Right lobe of liver (tissue), 6 donors: ENCODE measurements around the gene KIF5C. TPM values are rescaled to one million over a fixed set of nuclear protein-coding genes. Genes with fewer than 3 reads are reported as not detected.

Experiments used
- ATAC-seq, 4 donors: fragments of 200-7000 bp; cut with Tn5 transposase; one replicate each; pipeline ENCODE4 v1.9.1; 2020; ENCODE audit warnings: mild to moderate bottlenecking in 4 of 4, moderate library complexity in 4 of 4
- DNase-seq, 3 donors: peaks; one replicate each; pipeline ENCODE4 v3.0.0-alpha.2; 2020
- H3K27ac ChIP-seq, 3 donors: fragments of 200-600 bp; one replicate each; pipeline ENCODE4 v1.8.0; 2022
- H3K27me3 ChIP-seq, 2 donors: fragments of 200-600 bp; one replicate each; pipeline ENCODE4 v1.8.0; 2022
- H3K36me3 ChIP-seq, 4 donors: fragments of 200-600 bp; sonication (generic) in 1 of 4; one replicate each; pipeline versions ENCODE4 v1.5.1 to v1.8.0; 2017 to 2022; ENCODE audit warnings: control low read depth in 1 of 4
- H3K4me1 ChIP-seq, 4 donors: fragments of 200-600 bp; sonication (generic) in 1 of 4; one replicate each; pipeline versions ENCODE4 v1.5.1 to v1.8.0; 2017 to 2022; ENCODE audit warnings: control low read depth in 1 of 4
- H3K4me3 ChIP-seq, 3 donors: fragments of 200-600 bp; one replicate each; pipeline ENCODE4 v1.8.0; 2022
- H3K9me3 ChIP-seq, 4 donors: fragments of 200-600 bp; sonication (generic) in 1 of 4; one replicate each; pipeline versions ENCODE4 v1.5.1 to v1.8.0; 2017 to 2022; ENCODE audit warnings: control low read depth in 1 of 4
- POLR2A ChIP-seq: fragments of 450-650 bp; IDR thresholded peaks from one replicate; pipeline ENCODE4 v1.6.1; 2017; ENCODE audit warnings: antibody characterized with exemption, mild to moderate bottlenecking
- WGBS: methylation state at CpG from one replicate; pipeline ENCODE4 v1.1.6; 2018; ENCODE audit warnings: low coverage, low lambda C conversion rate; ENCODE audit not compliant: insufficient coverage; ENCODE audit errors: missing lambda C conversion rate; 5-methylcytosine and 5-hydroxymethylcytosine counted together
- intact Hi-C, 2 donors: fragments of 100-400 bp; cut with DNase I; formaldehyde crosslinking; loops; one replicate each; pipeline versions ENCODE4 v1.11.2 to v1.14.1; 2022
- total RNA-seq, 6 experiments: library from RNA; depleted of rRNA in 2 of 6; stranded (reverse); fragments of >200 nt in 2 of 6; fragmentation: NEBNext Ultra II Directional in 3 of 6; extraction: Animal tissue kit (Norgen Biotek cat#: 25700) in 3 of 6; gene quantifications; one replicate each; pipeline versions ENCODE4 v1.1.0 to v1.2.4, GENCODE V29; 2016 to 2023
- TF ChIP-seq, protein P1 (sequence below), 4 donors: fragments of 200-600 bp in 3 of 4; fragments of 450-650 bp in 1 of 4; IDR thresholded peaks; one replicate each; pipeline versions ENCODE4 v1.5.1 to v1.8.0; 2016 to 2022; ENCODE audit warnings: antibody characterized with exemption in 4 of 4, mild to moderate bottlenecking in 2 of 4
- donor health status: DM: no; HTN: yes; CAD: no.
- donor health status: DM: no; HTN: no; CAD: no.
- donor health status: DM: no; HTN: no; CAD: no.
- donor health status: DM: no; HTN: yes; CAD: no.
- donor health status: DM: no; HTN: yes; CAD: no.

Gene KIF5C
- total RNA-seq, 6 experiments from 2014 or later, result 0.07 to 1.1 (median 0.34) TPM

DNA sequence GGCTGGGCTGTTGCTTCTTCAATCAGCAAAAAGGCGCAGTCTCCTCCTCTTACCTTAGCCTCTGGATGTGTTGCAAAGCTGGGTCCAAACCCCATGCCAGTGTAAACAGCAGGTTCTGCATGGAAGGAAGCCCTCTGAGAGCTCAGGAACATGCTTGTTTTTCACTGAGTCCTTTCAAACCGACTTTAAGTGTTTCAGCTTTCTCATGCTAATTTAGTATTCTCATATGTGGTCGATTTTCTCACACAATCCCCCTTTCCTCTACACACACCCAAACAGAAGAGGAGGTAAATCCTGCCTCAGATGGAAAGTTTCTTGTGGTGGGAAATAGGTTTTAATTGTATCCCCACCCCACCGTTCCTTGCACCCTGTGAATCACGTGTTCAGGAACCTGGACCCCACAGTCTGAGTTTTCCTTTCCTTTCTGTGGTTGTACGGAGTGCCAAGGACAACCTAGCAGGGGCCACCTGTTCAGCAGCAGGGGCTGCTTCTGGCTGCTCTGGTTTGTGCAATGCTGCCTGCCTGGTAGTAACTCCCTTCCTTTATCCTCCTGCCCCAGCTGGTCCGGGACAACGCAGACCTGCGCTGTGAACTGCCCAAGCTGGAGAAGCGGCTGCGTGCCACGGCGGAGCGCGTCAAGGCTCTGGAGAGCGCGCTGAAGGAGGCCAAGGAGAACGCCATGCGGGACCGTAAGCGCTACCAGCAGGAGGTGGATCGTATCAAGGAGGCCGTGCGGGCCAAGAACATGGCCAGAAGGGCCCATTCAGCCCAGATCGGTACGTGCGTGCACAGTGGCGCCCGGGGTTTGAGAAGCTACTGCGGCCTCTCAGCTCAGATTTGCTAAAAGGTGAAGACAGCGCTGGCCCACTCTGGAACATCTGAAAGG is 134.8 kb downstream of the KIF5C start:
- Histone ChIP-seq H3K36me3 (no peaks in the 10 kb centered on the region), H3K9me3 (no peaks in the 10 kb centered on the region), H3K27ac (no peak overlapping the region), H3K4me1 (no peaks in the 10 kb centered on the region), H3K4me3 (no peak overlapping the region), H3K27me3 (no peaks in the 10 kb centered on the region)
- TF ChIP-seq POLR2A, result no peak
- TF ChIP-seq, protein P1, sequence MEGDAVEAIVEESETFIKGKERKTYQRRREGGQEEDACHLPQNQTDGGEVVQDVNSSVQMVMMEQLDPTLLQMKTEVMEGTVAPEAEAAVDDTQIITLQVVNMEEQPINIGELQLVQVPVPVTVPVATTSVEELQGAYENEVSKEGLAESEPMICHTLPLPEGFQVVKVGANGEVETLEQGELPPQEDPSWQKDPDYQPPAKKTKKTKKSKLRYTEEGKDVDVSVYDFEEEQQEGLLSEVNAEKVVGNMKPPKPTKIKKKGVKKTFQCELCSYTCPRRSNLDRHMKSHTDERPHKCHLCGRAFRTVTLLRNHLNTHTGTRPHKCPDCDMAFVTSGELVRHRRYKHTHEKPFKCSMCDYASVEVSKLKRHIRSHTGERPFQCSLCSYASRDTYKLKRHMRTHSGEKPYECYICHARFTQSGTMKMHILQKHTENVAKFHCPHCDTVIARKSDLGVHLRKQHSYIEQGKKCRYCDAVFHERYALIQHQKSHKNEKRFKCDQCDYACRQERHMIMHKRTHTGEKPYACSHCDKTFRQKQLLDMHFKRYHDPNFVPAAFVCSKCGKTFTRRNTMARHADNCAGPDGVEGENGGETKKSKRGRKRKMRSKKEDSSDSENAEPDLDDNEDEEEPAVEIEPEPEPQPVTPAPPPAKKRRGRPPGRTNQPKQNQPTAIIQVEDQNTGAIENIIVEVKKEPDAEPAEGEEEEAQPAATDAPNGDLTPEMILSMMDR (IDR thresholded peaks at IDR 0.05), result no peak
- ATAC-seq, result no peak
- intact Hi-C loops, result loop anchor here in 1 of 2 donors (10.0 kb wide), 1 partner anchor 545 kb away; no protein-coding TSS in a partner anchor
- WGBS, result 68% methylated on average over 9 of the region's 31 CpGs
- no peak for DNase-seq

DNA sequence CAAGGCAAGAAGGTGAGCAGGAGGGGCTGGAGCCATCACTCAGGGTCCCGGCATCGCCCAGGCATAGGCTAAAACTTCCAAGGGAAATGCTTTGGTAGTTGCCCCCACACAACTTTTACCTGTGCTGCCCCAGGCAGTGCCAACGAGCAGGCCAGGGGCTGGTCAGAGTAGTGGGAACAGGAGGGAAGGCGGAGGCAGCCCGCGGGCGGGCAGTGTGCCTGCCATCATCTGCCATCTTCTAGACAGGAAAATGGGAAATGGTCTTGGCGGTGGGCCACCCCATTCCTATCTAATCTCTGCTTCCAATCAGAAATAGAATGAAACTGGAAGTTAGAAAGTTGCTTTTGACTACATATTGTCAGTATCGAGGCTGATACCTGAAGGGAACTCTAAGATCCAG is 137.5 kb downstream of the KIF5C start:
- Histone ChIP-seq H3K27me3 (no peaks in the 10 kb centered on the region), H3K4me1 (no peaks in the 10 kb centered on the region), H3K27ac (no peak overlapping the region), H3K9me3 (no peaks in the 10 kb centered on the region), H3K4me3 (no peak overlapping the region), H3K36me3 (no peaks in the 10 kb centered on the region)
- no peak for TF ChIP-seq POLR2A
- TF ChIP-seq, protein P1 (IDR thresholded peaks at IDR 0.05), result no peak
- no peak for ATAC-seq
- DNase-seq, result no peak
- intact Hi-C loops, result loop anchor here in 1 of 2 donors (10.0 kb wide), 1 partner anchor 542 kb away; no protein-coding TSS in a partner anchor
- 78% methylated on average over 4 of the region's 9 CpGs for WGBS

DNA sequence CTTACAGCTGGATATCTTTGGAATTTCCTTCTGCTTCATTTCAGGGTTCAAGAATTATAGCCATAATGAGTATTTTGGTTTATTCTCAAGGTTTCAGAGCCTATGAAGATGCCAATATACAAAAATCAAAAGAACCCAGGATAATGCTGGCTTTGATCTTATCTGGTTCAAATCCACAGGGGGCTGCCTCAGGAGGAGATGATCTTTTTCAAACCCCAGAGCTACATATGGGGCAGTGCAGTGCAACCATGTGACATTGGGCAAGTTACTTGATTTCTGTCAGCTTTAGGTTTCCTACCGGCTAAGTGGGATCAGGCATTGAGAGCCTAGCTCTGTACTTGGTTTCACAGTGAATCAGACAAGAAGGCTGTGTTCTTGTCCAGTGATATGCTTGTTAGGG is 140.5 kb downstream of the KIF5C start:
- intact Hi-C loops, result loop anchor here in 1 of 2 donors (10.0 kb wide), 1 partner anchor 539 kb away; no protein-coding TSS in a partner anchor

DNA sequence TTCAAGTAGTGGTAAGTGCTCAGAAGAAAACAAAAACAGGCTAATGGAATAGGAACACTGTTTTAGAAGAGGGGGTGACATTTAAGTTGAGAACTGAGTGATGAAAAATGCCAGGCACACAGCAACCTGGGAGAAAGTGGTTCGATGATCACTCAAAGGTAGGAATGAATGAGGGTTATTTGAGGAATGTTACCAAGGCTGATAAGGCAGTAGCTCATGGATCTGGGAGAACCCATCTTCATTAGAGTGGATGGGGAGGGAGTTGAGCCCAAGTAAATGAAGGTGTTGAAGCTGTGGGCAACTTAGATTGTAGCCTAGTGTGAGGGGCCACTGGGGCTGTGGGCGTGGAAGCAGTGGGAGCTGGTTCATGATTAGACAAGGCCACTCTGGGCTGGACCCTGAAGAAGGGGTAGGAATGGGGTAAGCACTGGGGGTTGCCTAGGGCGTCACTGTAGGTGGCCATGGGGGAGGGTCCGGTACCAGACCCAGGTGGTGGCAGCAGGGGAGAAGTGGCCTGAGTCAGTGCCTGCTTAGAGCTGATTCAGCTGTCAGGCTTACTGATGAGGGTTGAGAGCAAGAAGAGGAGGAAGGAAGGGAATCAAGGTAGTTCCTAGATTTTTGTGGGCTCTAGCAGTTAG is 141.0 kb downstream of the KIF5C start:
- Histone ChIP-seq H3K27ac (no peak overlapping the region), H3K9me3 (no peaks in the 10 kb centered on the region), H3K27me3 (no peaks in the 10 kb centered on the region), H3K36me3 (no peaks in the 10 kb centered on the region), H3K4me1 (no peaks in the 10 kb centered on the region), H3K4me3 (no peak overlapping the region)
- DNase-seq (no peak), ATAC-seq (no peak)
- TF ChIP-seq POLR2A, result no peak
- TF ChIP-seq, protein P1 (IDR thresholded peaks at IDR 0.05), result no peak
- intact Hi-C loops, result loop anchor here in 1 of 2 donors (10.0 kb wide), 1 partner anchor 539 kb away; no protein-coding TSS in a partner anchor
- WGBS, result 64% methylated on average over 3 of the region's 4 CpGs

More for the DNA sequence above, 140.5 kb downstream of the KIF5C start:
- no peak for DNase-seq
- H3K27ac ChIP-seq, result no peak overlapping the region
- H3K4me1 ChIP-seq, result no peaks in the 10 kb centered on the region
- H3K27me3 ChIP-seq, result no peaks in the 10 kb centered on the region
- no peaks in the 10 kb centered on the region for H3K36me3 ChIP-seq
- no peak for ATAC-seq
- no peak overlapping the region for H3K4me3 ChIP-seq
- TF ChIP-seq POLR2A, result no peak
- TF ChIP-seq, protein P1 (IDR thresholded peaks at IDR 0.05), result no peak
- WGBS, result 85% methylated on average over 1 of the region's 1 CpG
- no peaks in the 10 kb centered on the region for H3K9me3 ChIP-seq
